MM.1S (cell line): ENCODE results near the gene ENG.

Source experiments
- DNase-seq: peaks from one replicate; pipeline ENCODE4 v3.0.0-alpha.2; 2015
- H2AFZ ChIP-seq: fragments of 300-600 bp; sonication (generic); 2 replicates; pipeline ENCODE4 v1.6.0; 2016; ENCODE audit warnings: antibody characterized with exemption, low read length
- H3F3A ChIP-seq: fragments of 300-600 bp; sonication (generic); 2 replicates; pipeline ENCODE4 v1.6.1; 2016; ENCODE audit warnings: mild to moderate bottlenecking, antibody characterized with exemption, low read length, moderate library complexity, mixed read lengths; ENCODE audit not compliant: insufficient read depth
- H3K27ac ChIP-seq: fragments of 300-600 bp; sonication (generic); 2 replicates; pipeline ENCODE4 v1.5.1; 2016; ENCODE audit warnings: mild to moderate bottlenecking, low read length
- H3K27me3 ChIP-seq: fragments of 300-600 bp; sonication (generic); replicated peaks from 2 replicates; pipeline ENCODE4 v1.6.0; 2016; ENCODE audit warnings: low read length; ENCODE audit not compliant: insufficient read depth
- H3K36me3 ChIP-seq: fragments of 300-600 bp; sonication (generic); replicated peaks from 2 replicates; pipeline ENCODE4 v1.6.1; 2016; ENCODE audit warnings: mild to moderate bottlenecking, low read length, mixed read lengths; ENCODE audit not compliant: insufficient read depth
- H3K4me1 ChIP-seq: fragments of 300-600 bp; sonication (generic); 2 replicates; pipeline ENCODE4 v1.6.1; 2016; ENCODE audit warnings: low read length, mixed read lengths
- H3K4me2 ChIP-seq: fragments of 300-600 bp; sonication (generic); 2 replicates; pipeline ENCODE4 v1.6.0; 2016; ENCODE audit warnings: low read depth, low read length
- H3K4me3 ChIP-seq: fragments of 300-600 bp; sonication (generic); 2 replicates; pipeline ENCODE4 v1.5.1; 2016; ENCODE audit warnings: low read length, mixed read lengths
- H3K79me2 ChIP-seq: fragments of 300-600 bp; sonication (generic); 2 replicates; pipeline ENCODE4 v1.6.1; 2016; ENCODE audit warnings: mixed run types, low read length, mixed read lengths
- H3K9ac ChIP-seq: fragments of 300-600 bp; sonication (generic); 2 replicates; pipeline ENCODE4 v1.6.1; 2016; ENCODE audit warnings: low read length, mixed read lengths
- H3K9me2 ChIP-seq: fragments of 300-600 bp; sonication (generic); replicated peaks from 2 replicates; pipeline ENCODE4 v1.6.1; 2016; ENCODE audit warnings: mild to moderate bottlenecking, low read length, mixed read lengths; ENCODE audit not compliant: insufficient read depth
- H3K9me3 ChIP-seq: fragments of 300-600 bp; sonication (generic); replicated peaks from 2 replicates; pipeline ENCODE4 v1.6.1; 2016; ENCODE audit warnings: mild to moderate bottlenecking, low read length, mixed read lengths; ENCODE audit not compliant: insufficient read depth
- H4K20me1 ChIP-seq: fragments of 300-600 bp; sonication (generic); 2 replicates; pipeline ENCODE4 v1.6.1; 2016; ENCODE audit warnings: mild to moderate bottlenecking, low read length, moderate library complexity, mixed read lengths; ENCODE audit not compliant: insufficient read depth
- EZH2 ChIP-seq: fragments of 300-600 bp; sonication (generic); optimal IDR thresholded peaks from 2 replicates; pipeline ENCODE3; 2017; ENCODE audit warnings: low read depth, mild to moderate bottlenecking, antibody characterized with exemption, low read length, mixed read lengths
- EZH2phosphoT487 ChIP-seq: fragments of 300-600 bp; sonication (generic); IDR thresholded peaks from 2 replicates; pipeline ENCODE4 v1.6.1; 2018; ENCODE audit warnings: antibody characterized with exemption, low read length
- TF ChIP-seq, protein P1 (sequence below): fragments of 300-600 bp; sonication (generic); IDR thresholded peaks from 2 replicates; pipeline ENCODE4 v1.5.1; 2016; ENCODE audit warnings: antibody characterized with exemption, low read length, mixed read lengths

ENG gene

DNA sequence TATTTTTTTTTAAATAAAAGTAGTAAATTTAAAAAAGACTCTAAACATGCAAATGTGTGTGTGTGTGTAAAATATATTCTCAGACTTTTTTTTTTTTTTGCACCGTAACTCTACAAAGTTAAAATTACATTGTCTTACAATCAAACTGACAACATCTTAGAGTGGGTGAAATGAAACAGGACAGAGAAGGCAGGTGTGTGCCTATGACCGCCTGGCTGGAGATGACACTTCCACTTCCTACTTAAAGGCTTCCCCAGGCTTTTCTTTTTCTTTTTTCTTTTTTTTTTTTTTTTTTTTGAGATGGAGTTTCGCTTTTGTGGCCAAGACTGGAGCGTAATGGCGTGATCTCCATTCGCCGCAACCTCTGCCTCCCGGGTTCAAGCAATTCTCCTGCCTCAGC is 25.7 kb upstream of the ENG start:
- H3F3A ChIP-seq, result no peaks in the 10 kb centered on the region
- no peaks in the 10 kb centered on the region for H4K20me1 ChIP-seq
- no peak overlapping the region for H3K27ac ChIP-seq
- no peak overlapping the region for H2AFZ ChIP-seq
- H3K9me2 ChIP-seq, result no peaks in the 10 kb centered on the region
- H3K4me2 ChIP-seq, result no peak overlapping the region
- no peak overlapping the region for H3K9ac ChIP-seq
- no peaks in the 10 kb centered on the region for H3K79me2 ChIP-seq
- no peak overlapping the region for H3K4me3 ChIP-seq
- H3K9me3 ChIP-seq, result no peaks in the 10 kb centered on the region
- TF ChIP-seq, protein P1, sequence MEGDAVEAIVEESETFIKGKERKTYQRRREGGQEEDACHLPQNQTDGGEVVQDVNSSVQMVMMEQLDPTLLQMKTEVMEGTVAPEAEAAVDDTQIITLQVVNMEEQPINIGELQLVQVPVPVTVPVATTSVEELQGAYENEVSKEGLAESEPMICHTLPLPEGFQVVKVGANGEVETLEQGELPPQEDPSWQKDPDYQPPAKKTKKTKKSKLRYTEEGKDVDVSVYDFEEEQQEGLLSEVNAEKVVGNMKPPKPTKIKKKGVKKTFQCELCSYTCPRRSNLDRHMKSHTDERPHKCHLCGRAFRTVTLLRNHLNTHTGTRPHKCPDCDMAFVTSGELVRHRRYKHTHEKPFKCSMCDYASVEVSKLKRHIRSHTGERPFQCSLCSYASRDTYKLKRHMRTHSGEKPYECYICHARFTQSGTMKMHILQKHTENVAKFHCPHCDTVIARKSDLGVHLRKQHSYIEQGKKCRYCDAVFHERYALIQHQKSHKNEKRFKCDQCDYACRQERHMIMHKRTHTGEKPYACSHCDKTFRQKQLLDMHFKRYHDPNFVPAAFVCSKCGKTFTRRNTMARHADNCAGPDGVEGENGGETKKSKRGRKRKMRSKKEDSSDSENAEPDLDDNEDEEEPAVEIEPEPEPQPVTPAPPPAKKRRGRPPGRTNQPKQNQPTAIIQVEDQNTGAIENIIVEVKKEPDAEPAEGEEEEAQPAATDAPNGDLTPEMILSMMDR, result no peak
- no peak for TF ChIP-seq EZH2
- TF ChIP-seq EZH2phosphoT487, result no peak
- H3K36me3 ChIP-seq, result no peaks in the 10 kb centered on the region
- DNase-seq, result no peak
- no peaks in the 10 kb centered on the region for H3K4me1 ChIP-seq
- no peaks in the 10 kb centered on the region for H3K27me3 ChIP-seq

DNA sequence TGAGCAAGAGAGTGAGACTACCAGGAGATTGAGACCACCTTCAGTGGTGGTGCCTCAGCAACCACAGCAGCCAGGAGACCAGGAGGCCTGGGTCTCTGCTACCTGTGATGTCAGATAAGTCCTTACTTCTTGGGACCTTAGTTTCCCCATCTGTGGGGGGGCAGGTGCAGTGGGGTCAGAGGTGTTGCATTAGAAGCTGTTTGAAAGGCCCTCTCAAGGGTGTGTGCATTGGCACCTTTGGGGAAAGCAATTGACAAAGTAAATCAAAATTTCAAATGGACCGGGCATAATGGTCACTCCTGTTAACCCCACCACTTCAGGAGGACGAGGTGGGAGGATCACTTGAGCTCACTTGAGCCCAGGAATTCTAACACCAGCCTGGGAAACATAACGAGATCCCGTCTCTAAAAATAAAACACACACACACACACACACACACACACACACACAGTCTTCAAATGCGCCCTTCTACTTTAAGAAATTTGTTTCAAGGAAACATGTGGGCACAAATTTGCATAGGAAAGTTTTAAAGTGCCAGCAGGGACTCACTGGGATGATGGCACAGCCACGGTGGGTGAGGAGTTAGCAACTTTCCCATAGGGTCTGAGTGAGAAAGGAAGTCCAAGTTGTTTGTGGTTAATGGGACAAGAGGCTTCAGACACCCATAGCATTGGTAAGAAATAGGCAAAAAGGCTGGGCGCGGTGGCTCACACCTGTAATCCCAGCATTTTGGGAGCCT is 24.4 kb upstream of the ENG start:
- H3K9me3 ChIP-seq, result no peaks in the 10 kb centered on the region
- TF ChIP-seq, protein P1, result no peak
- no peak for TF ChIP-seq EZH2
- TF ChIP-seq EZH2phosphoT487, result no peak
- H3K4me2 ChIP-seq, result no peak overlapping the region
- no peaks in the 10 kb centered on the region for H3K36me3 ChIP-seq
- no peaks in the 10 kb centered on the region for H3K4me1 ChIP-seq
- no peaks in the 10 kb centered on the region for H3K9me2 ChIP-seq
- H3K79me2 ChIP-seq, result no peaks in the 10 kb centered on the region
- no peak for DNase-seq
- H2AFZ ChIP-seq, result no peak overlapping the region
- H3K4me3 ChIP-seq, result no peak overlapping the region
- H3K9ac ChIP-seq, result no peak overlapping the region
- H3K27me3 ChIP-seq, result no peaks in the 10 kb centered on the region
- H4K20me1 ChIP-seq, result no peaks in the 10 kb centered on the region
- H3K27ac ChIP-seq, result no peak overlapping the region
- H3F3A ChIP-seq, result no peaks in the 10 kb centered on the region

GRCh38 chr9:127878001-127878651 is 23.7 kb upstream of the ENG start:
- TF ChIP-seq EZH2, result no peak
- TF ChIP-seq EZH2phosphoT487, result no peak
- TF ChIP-seq, protein P1, result no peak
- Histone ChIP-seq H3K27me3 (no peaks in the 10 kb centered on the region), H3K4me3 (peak overlapping the region; percentile 65), H3F3A (no peaks in the 10 kb centered on the region), H2AFZ (peak overlapping the region; percentile 91), H3K4me2 (peak overlapping the region; percentile 83; the same call in 1 of the 2 replicates), H3K9me2 (no peaks in the 10 kb centered on the region), H3K79me2 (no peaks in the 10 kb centered on the region), H3K36me3 (no peaks in the 10 kb centered on the region), H4K20me1 (no peaks in the 10 kb centered on the region), H3K4me1 (no peaks in the 10 kb centered on the region), H3K27ac (no peak overlapping the region), H3K9me3 (no peaks in the 10 kb centered on the region), H3K9ac (peak overlapping the region; percentile 37; the same call in 1 of the 2 replicates)
- DNase-seq, result no peak
